GM10248 (cell line): ENCODE data around the gene VWA3B.

Experiments
- CTCF ChIA-PET: fragments of 300-600 bp; sonication (Branson Sonifier 250); formaldehyde crosslinking; extraction: SDS; loops from one replicate; lab custom pipeline; 2021; ENCODE audit warnings: antibody characterized with exemption; lab: Yijun Ruan, JAX
- POLR2A ChIA-PET: fragments of 350-650 bp; sonication (Branson Sonifier 250); formaldehyde crosslinking; extraction: SDS; loops from one replicate; lab custom pipeline; 2020; ENCODE audit warnings: antibody characterized with exemption; lab: Yijun Ruan, JAX
- DNase-seq: peaks from one replicate; pipeline ENCODE4 v3.0.0; 2012; ENCODE audit errors: extremely low spot score
- TF ChIP-seq, protein P1 (sequence below): IDR thresholded peaks from 2 replicates; pipeline ENCODE4 v1.5.1; 2012; ENCODE audit warnings: mild to moderate bottlenecking, low read depth; ENCODE audit errors: extremely low read depth, missing control alignments, control extremely low read depth

VWA3B gene

DNA sequence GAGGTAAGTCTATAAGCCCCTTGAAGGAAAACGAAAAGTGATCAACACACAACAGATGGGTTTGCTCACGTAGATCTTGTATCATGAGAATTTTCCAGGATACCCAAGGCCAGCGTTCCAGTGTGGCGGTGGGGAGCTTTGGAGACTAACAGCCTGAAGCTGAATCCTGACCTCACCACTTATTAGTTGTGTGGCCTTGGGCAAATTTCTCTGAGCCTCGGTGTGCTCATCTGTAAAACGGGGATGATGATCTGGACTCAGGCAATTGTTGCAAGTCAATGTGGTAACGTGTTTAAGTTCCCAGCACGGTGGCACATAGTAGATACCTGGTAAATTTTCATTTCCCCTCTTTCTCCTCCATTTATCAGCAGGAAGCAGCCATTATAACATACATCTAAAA is 68.3 kb downstream of the VWA3B start:
- POLR2A ChIA-PET: no interaction called here
- no peak for DNase-seq
- TF ChIP-seq, protein P1, sequence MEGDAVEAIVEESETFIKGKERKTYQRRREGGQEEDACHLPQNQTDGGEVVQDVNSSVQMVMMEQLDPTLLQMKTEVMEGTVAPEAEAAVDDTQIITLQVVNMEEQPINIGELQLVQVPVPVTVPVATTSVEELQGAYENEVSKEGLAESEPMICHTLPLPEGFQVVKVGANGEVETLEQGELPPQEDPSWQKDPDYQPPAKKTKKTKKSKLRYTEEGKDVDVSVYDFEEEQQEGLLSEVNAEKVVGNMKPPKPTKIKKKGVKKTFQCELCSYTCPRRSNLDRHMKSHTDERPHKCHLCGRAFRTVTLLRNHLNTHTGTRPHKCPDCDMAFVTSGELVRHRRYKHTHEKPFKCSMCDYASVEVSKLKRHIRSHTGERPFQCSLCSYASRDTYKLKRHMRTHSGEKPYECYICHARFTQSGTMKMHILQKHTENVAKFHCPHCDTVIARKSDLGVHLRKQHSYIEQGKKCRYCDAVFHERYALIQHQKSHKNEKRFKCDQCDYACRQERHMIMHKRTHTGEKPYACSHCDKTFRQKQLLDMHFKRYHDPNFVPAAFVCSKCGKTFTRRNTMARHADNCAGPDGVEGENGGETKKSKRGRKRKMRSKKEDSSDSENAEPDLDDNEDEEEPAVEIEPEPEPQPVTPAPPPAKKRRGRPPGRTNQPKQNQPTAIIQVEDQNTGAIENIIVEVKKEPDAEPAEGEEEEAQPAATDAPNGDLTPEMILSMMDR: no peak
- CTCF ChIA-PET: interaction anchor here (1.3 to 1.4 kb wide), 2 partner anchors 18 to 33 kb away, joined by 3 read pairs; no protein-coding TSS in a partner anchor

DNA sequence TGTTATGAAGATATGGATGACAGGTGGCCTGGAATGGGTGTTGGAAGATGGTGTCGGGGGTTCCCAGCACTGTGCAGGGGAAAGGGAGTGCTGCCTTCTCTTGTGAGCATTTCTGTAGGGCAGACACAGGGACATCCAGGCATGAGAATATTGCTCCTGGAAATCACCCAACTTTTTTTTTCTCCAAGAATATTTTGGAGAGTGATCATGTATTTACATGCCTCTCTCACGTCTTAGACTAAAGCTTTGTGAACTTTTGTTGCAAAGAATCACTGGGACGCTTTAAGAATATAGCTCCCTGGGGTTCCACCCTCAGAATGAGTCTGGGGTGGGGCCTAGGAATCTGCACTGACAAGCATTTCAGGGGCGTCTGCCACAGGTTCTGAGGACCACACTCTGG is 68.7 kb downstream of the VWA3B start:
- TF ChIP-seq, protein P1: no peak
- no peak for DNase-seq
- ChIA-PET CTCF (interaction anchor here (1.3 to 1.4 kb wide), 2 partner anchors 17 to 33 kb away, joined by 3 read pairs; no protein-coding TSS in a partner anchor), POLR2A (no interaction called here)

DNA sequence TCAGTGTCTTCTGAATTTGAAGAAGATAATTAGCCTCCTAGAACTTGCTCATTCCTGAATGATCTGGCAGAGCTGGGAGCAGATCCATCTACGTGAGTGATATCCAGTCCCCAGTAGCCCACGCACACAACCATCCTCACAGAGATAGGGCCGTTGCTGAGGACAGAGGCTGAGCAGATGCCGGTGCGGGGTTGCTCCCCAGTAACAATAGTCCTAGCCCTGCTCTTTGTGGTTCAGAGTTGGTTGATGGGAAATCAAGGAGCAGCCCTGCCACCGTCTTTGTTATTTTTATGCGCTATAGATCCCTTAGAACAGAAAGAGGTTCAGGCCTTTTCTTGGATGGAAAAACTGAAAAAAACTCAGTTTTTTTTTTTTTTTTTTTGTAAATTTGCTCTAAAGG is 69.3 kb downstream of the VWA3B start:
- DNase-seq: no peak
- CTCF ChIA-PET: interaction anchor here (1.0 to 1.4 kb wide), 3 partner anchors 18 to 347 kb away, joined by 3 to 4 read pairs (median 3); no protein-coding TSS in a partner anchor
- POLR2A ChIA-PET: no interaction called here
- TF ChIP-seq, protein P1: no peak

DNA sequence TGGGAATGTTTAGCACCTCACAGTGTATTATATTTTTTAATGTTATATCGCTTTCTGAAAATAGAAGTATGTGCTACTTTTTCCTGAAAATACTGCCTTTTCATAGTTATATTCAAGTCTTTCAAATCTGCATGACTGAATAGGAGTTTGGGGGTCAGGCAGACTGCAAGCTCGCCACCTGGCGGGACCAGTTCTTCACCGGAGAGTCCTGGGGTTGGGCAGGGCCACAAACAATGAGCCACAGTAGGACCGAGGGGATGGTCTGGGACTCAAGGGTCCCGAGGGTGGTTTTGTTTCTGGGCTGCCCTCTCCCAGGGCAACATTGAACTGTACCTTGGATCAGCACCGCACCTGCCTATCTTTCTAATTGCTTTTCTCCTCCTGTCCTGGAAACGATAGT is 70.6 kb downstream of the VWA3B start:
- DNase-seq: peak; percentile 37
- POLR2A ChIA-PET: no interaction called here
- TF ChIP-seq, protein P1: peak; percentile 28
- CTCF ChIA-PET: no interaction called here

DNA sequence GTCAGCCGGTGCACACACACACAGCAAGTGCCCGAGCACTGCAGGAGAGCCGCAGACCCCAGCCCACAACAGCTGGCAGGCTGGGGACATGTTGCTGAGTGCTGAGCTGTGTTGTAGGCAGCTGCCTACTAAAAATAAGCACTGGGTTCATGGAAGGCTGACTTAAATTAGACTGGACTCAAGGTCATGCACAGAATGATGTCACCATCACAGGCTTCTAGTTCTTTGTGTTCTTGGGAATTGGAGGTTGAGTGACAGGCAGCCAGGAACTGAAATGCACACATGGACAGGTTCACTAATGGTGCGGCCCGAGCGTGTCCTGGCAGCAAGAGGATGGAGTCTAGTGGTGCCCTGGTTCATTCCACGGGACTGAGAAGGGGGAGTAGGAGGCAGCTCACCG is 71.3 kb downstream of the VWA3B start:
- DNase-seq: no peak
- POLR2A ChIA-PET: no interaction called here
- CTCF ChIA-PET: no interaction called here
- TF ChIP-seq, protein P1: no peak

DNA sequence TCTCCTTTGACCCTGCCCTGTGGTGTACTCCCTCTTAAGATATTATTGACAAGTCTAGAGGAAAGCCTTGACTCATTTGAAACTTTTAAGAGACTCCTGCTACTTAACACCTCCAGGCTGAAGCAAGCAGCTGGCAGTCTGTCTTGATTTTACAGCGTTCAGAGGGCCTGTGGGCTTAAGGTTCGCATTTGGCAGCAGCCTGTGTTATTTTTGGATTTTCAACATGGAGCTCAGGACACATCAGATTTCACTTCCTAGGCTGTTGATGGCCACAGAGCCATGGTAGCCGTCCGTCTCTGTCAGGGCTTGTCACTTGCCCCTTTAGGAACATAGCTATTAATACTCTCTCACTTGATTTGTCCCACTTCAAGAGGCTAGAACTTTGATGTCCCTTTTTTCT is 73.6 kb downstream of the VWA3B start:
- CTCF ChIA-PET: interaction anchor here (0.6 to 1.4 kb wide), 3 partner anchors 28 to 354 kb away, joined by 3 read pairs; no protein-coding TSS in a partner anchor
- POLR2A ChIA-PET: no interaction called here

More for the DNA sequence above, 73.6 kb downstream of the VWA3B start:
- no peak for DNase-seq
- TF ChIP-seq, protein P1: no peak
